ENCODE data around the gene RUBCN. TPM values are rescaled to one million over a fixed set of nuclear protein-coding genes. Genes with fewer than 3 reads are reported as not detected.
"Not testable (repeated sequence)": the region's sequence is repeated elsewhere in the genome, so short reads cannot be mapped to it uniquely, and the experiment has no call there.

RUBCN gene
- total RNA-seq, 2 experiments from 2014 or later: 48.4 to 50.2 TPM

- ATAC-seq; H3K4me3 Mint-ChIP-seq; H3K9me3 Mint-ChIP-seq (ENCODE audit: insufficient read depth); DNase-seq; POLR2A ChIA-PET; H3K27me3 Mint-ChIP-seq (ENCODE audit: low read depth): not testable (repeated sequence)
- H3K4me1 Mint-ChIP-seq (ENCODE audit: low read depth): peaks cover 36% of the 10 kb centered on the region
- peak overlapping the region; percentile 22 for H3K27ac Mint-ChIP-seq
- peaks cover 30% of the 10 kb centered on the region for H3K36me3 Mint-ChIP-seq (ENCODE audit: low read depth)
- CTCF ChIA-PET: interaction anchor here (1.0 to 1.5 kb wide), 2 partner anchors 28 to 40 kb away, joined by 3 read pairs; no protein-coding TSS in a partner anchor
Observed at GRCh38 chr3:197710965-197711364, 25.7 kb downstream of the RUBCN start.

DNA sequence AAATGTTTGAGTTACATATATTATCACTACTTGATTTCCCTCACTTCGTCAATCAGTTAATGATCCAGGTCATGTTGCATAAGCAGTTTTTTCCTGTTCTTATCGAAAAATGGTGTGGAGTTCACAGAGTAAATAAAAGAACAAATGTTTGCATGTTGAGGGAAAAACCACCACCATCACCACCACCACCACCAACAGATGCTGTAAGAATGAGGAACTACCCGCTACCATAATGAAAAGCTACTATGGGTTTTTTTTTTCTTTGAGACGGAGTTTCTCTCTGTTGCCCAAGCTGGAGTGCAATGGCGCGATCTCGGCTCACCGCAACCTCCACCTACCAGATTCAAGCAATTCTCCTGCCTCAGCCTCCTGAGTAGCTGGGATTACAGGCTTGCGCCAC is 27.6 kb downstream of the RUBCN start:
- Mint-ChIP-seq H3K36me3 (ENCODE audit: low read depth) (peaks cover 29% of the 10 kb centered on the region), H3K9me3 (ENCODE audit: insufficient read depth) (no peaks in the 10 kb centered on the region), H3K27ac (no peak overlapping the region), H3K4me1 (ENCODE audit: low read depth) (peaks cover 29% of the 10 kb centered on the region), H3K4me3 (no peak overlapping the region), H3K27me3 (ENCODE audit: low read depth) (no peaks in the 10 kb centered on the region)
- DNase-seq: no peak
- no peak for ATAC-seq
- ChIA-PET POLR2A (no interaction called here), CTCF (no interaction called here)

DNA sequence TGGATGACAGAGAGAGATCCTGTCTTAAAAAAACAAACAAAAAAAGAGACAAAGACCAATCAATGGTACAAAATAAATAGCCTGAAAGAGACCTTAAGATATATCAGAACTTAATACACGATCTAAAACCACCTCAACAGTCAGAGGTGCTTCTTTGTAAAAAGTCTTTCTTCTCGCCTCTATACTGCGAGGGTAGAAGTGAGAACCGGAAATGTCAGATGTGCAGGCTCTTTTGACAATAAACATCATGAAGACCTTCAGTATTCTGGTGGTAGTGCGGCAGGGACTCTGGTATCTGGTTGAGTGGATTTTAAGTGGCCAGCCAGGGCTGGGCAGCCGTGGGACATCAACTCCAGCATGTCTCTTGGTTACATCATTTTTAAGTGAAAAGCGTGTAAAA is 30.0 kb downstream of the RUBCN start:
- H3K27ac Mint-ChIP-seq: no peak overlapping the region
- DNase-seq: no peak
- no peak for ATAC-seq
- peaks cover 11% of the 10 kb centered on the region for H3K4me1 Mint-ChIP-seq (ENCODE audit: low read depth)
- H3K4me3 Mint-ChIP-seq: no peak overlapping the region
- H3K9me3 Mint-ChIP-seq (ENCODE audit: insufficient read depth): no peaks in the 10 kb centered on the region
- H3K36me3 Mint-ChIP-seq (ENCODE audit: low read depth): peaks cover 36% of the 10 kb centered on the region
- CTCF ChIA-PET: no interaction called here
- H3K27me3 Mint-ChIP-seq (ENCODE audit: low read depth): no peaks in the 10 kb centered on the region
- POLR2A ChIA-PET: no interaction called here

GRCh38 chr3:197701841-197702240 is 34.9 kb downstream of the RUBCN start:
- CTCF ChIA-PET: interaction anchor here (1.0 kb wide), 1 partner anchor 49 kb away, joined by 4 read pairs; no protein-coding TSS in a partner anchor

GRCh38 chr3:197700095-197700494 is 36.6 kb downstream of the RUBCN start:
- Mint-ChIP-seq H3K4me1 (ENCODE audit: low read depth) (peaks cover 7% of the 10 kb centered on the region), H3K4me3 (no peak overlapping the region), H3K27ac (no peak overlapping the region), H3K9me3 (ENCODE audit: insufficient read depth) (no peaks in the 10 kb centered on the region), H3K36me3 (ENCODE audit: low read depth) (peaks cover 72% of the 10 kb centered on the region), H3K27me3 (ENCODE audit: low read depth) (no peaks in the 10 kb centered on the region)
- ATAC-seq (no peak), DNase-seq (no peak)
- ChIA-PET CTCF (no interaction called here), POLR2A (no interaction called here)

More at GRCh38 chr3:197701841-197702240, 34.9 kb downstream of the RUBCN start:
- H3K4me3 Mint-ChIP-seq: no peak overlapping the region
- H3K9me3 Mint-ChIP-seq (ENCODE audit: insufficient read depth): no peaks in the 10 kb centered on the region
- ATAC-seq (no peak), DNase-seq (no peak)
- H3K36me3 Mint-ChIP-seq (ENCODE audit: low read depth): peaks cover 66% of the 10 kb centered on the region
- H3K27me3 Mint-ChIP-seq (ENCODE audit: low read depth): no peaks in the 10 kb centered on the region
- no peak overlapping the region for H3K27ac Mint-ChIP-seq
- POLR2A ChIA-PET: no interaction called here
- H3K4me1 Mint-ChIP-seq (ENCODE audit: low read depth): peaks cover 8% of the 10 kb centered on the region

GRCh38 chr3:197697355-197697754 is 39.3 kb downstream of the RUBCN start:
- H3K9me3 Mint-ChIP-seq (ENCODE audit: insufficient read depth): no peaks in the 10 kb centered on the region
- CTCF ChIA-PET: no interaction called here

GRCh38 chr3:197694251-197694650 is 42.5 kb downstream of the RUBCN start:
- H3K27me3 Mint-ChIP-seq (ENCODE audit: low read depth): no peaks in the 10 kb centered on the region
- peak overlapping the region; percentile 9 for H3K27ac Mint-ChIP-seq
- CTCF ChIA-PET: no interaction called here
- ATAC-seq: no peak
- no peak overlapping the region for H3K4me3 Mint-ChIP-seq
- no peak for DNase-seq
- POLR2A ChIA-PET: no interaction called here
- H3K4me1 Mint-ChIP-seq (ENCODE audit: low read depth): no peaks in the 10 kb centered on the region
- H3K9me3 Mint-ChIP-seq (ENCODE audit: insufficient read depth): no peaks in the 10 kb centered on the region
- H3K36me3 Mint-ChIP-seq (ENCODE audit: low read depth): peaks cover 64% of the 10 kb centered on the region

More at GRCh38 chr3:197697355-197697754, 39.3 kb downstream of the RUBCN start:
- Mint-ChIP-seq H3K4me3 (no peak overlapping the region), H3K4me1 (ENCODE audit: low read depth) (peaks cover 7% of the 10 kb centered on the region), H3K36me3 (ENCODE audit: low read depth) (peaks cover 69% of the 10 kb centered on the region), H3K27me3 (ENCODE audit: low read depth) (no peaks in the 10 kb centered on the region), H3K27ac (no peak overlapping the region)
- ATAC-seq (no peak), DNase-seq (no peak)
- POLR2A ChIA-PET: no interaction called here

DNA sequence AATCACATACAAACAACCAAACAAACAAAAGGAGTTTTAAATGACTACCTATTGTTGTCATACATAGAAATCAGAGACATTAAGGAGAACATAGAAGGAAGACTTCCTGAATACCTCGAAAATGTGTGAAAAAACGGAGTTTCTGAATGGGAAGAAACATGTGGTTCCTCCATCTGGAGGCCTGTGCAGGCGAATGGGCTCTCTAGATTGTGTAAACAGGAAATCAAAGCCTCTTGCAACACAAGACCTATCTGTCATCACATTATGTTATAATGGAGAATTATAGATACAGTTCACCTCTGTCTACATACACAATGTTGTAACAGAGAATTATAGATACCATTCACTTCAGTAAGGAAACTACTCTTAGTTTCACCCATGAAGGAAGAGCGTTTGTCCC is 44.1 kb downstream of the RUBCN start:
- no peak for ATAC-seq
- POLR2A ChIA-PET: no interaction called here
- no peak overlapping the region for H3K4me3 Mint-ChIP-seq
- CTCF ChIA-PET: no interaction called here
- peak overlapping the region; percentile 7 for H3K27ac Mint-ChIP-seq
- peaks cover 58% of the 10 kb centered on the region for H3K36me3 Mint-ChIP-seq (ENCODE audit: low read depth)
- no peaks in the 10 kb centered on the region for H3K9me3 Mint-ChIP-seq (ENCODE audit: insufficient read depth)
- DNase-seq: no peak
- H3K4me1 Mint-ChIP-seq (ENCODE audit: low read depth): no peaks in the 10 kb centered on the region
- H3K27me3 Mint-ChIP-seq (ENCODE audit: low read depth): no peaks in the 10 kb centered on the region

- H3K36me3 Mint-ChIP-seq (ENCODE audit: low read depth): peaks cover 50% of the 10 kb centered on the region
- no peaks in the 10 kb centered on the region for H3K4me1 Mint-ChIP-seq (ENCODE audit: low read depth)
- POLR2A ChIA-PET: no interaction called here
- no peak overlapping the region for H3K4me3 Mint-ChIP-seq
- ATAC-seq (no peak), DNase-seq (no peak)
- no peak overlapping the region for H3K27ac Mint-ChIP-seq
- no peaks in the 10 kb centered on the region for H3K27me3 Mint-ChIP-seq (ENCODE audit: low read depth)
- H3K9me3 Mint-ChIP-seq (ENCODE audit: insufficient read depth): no peaks in the 10 kb centered on the region
- CTCF ChIA-PET: no interaction called here
Observed at GRCh38 chr3:197690754-197691153, 46.0 kb downstream of the RUBCN start.

DNA sequence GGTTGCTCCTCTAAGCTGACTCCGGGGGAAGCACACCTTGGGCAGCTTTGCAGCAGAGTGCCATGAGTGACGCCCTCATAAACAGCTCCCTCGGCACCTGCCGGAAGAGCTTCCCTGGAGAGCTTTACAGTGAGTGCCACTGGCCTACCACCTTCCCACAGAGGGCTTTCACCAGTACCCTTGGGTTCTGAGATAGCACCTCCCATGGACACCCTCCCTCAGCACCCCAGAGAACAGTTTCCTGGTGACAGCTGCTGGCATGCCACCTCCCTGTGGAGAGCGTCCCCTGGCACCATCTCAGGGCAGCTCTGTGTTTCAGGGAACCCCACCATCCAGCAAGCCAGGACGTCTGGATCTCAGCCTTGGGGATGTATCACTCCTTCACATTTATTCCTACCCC is 49.1 kb downstream of the RUBCN start:
- Mint-ChIP-seq H3K27me3 (ENCODE audit: low read depth) (no peaks in the 10 kb centered on the region), H3K36me3 (ENCODE audit: low read depth) (peaks cover 40% of the 10 kb centered on the region), H3K4me1 (ENCODE audit: low read depth) (peaks cover 14% of the 10 kb centered on the region), H3K4me3 (no peak overlapping the region), H3K9me3 (ENCODE audit: insufficient read depth) (no peaks in the 10 kb centered on the region), H3K27ac (no peak overlapping the region)
- ChIA-PET CTCF (interaction anchor here (1.0 kb wide), 1 partner anchor 88 kb away, joined by 5 read pairs; no protein-coding TSS in a partner anchor), POLR2A (no interaction called here)
- ATAC-seq (no peak), DNase-seq (no peak)

DNA sequence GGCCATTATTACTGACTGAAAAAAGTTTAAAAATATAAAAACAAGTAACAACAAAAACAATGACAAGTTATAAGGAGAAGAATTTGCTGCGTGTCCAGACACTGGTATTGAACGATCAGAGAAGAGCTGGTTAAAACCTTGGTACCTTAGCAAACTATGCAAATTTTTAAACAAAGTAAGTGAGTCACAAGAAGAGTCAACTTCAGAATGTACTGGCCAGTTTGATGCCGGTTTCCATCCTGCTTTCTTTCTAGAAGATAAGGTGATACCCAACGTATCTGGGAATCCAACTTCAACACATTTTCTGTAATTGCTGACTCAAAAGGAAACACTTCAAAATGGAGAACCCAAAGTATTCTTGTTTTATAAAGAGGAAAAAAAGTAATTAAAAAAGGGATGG is 49.8 kb downstream of the RUBCN start:
- ATAC-seq: no peak
- Mint-ChIP-seq H3K4me1 (ENCODE audit: low read depth) (peaks cover 14% of the 10 kb centered on the region), H3K4me3 (no peak overlapping the region), H3K27ac (no peak overlapping the region), H3K27me3 (ENCODE audit: low read depth) (no peaks in the 10 kb centered on the region), H3K36me3 (ENCODE audit: low read depth) (peaks cover 40% of the 10 kb centered on the region), H3K9me3 (ENCODE audit: insufficient read depth) (no peaks in the 10 kb centered on the region)
- CTCF ChIA-PET: interaction anchor here (1.0 kb wide), 1 partner anchor 88 kb away, joined by 5 read pairs; no protein-coding TSS in a partner anchor
- no peak for DNase-seq
- POLR2A ChIA-PET: no interaction called here

- CTCF ChIA-PET: no interaction called here
- no peak for DNase-seq
- no peaks in the 10 kb centered on the region for H3K27me3 Mint-ChIP-seq (ENCODE audit: low read depth)
- no peak overlapping the region for H3K4me3 Mint-ChIP-seq
- H3K27ac Mint-ChIP-seq: no peak overlapping the region
- POLR2A ChIA-PET: interaction anchor here (0.7 kb wide), 1 partner anchor 99 kb away, joined by 3 read pairs; no protein-coding TSS in a partner anchor
- no peaks in the 10 kb centered on the region for H3K9me3 Mint-ChIP-seq (ENCODE audit: insufficient read depth)
- peaks cover 43% of the 10 kb centered on the region for H3K36me3 Mint-ChIP-seq (ENCODE audit: low read depth)
- ATAC-seq: no peak
- H3K4me1 Mint-ChIP-seq (ENCODE audit: low read depth): peaks cover 14% of the 10 kb centered on the region
Observed at GRCh38 chr3:197685546-197685945, 51.2 kb downstream of the RUBCN start.

- H3K4me1 Mint-ChIP-seq (ENCODE audit: low read depth): peaks cover 14% of the 10 kb centered on the region
- DNase-seq (no peak), ATAC-seq (no peak)
- H3K27me3 Mint-ChIP-seq (ENCODE audit: low read depth): no peaks in the 10 kb centered on the region
- ChIA-PET POLR2A (no interaction called here), CTCF (interaction anchor here (0.9 kb wide), 1 partner anchor 27 kb away, joined by 3 read pairs; no protein-coding TSS in a partner anchor)
- no peak overlapping the region for H3K4me3 Mint-ChIP-seq
- H3K27ac Mint-ChIP-seq: peak overlapping the region; percentile 44
- H3K36me3 Mint-ChIP-seq (ENCODE audit: low read depth): peaks cover 43% of the 10 kb centered on the region
- H3K9me3 Mint-ChIP-seq (ENCODE audit: insufficient read depth): no peaks in the 10 kb centered on the region
Observed at GRCh38 chr3:197683191-197683590, 53.5 kb downstream of the RUBCN start.
